GM23338 (cell line): ENCODE measurements around the gene PCCB. TPM values are rescaled to one million over a fixed set of nuclear protein-coding genes. Genes with fewer than 3 reads are reported as not detected.
A peak's percentile ranks its signal among the peaks of the same experiment; 100 is the strongest.

Source experiments
- ATAC-seq: fragments of 200-7000 bp; cut with Tn5 transposase; 3 replicates; pipeline ENCODE4 v1.9.1; 2020
- DNase-seq: peaks from one replicate; pipeline ENCODE4 v3.0.0-alpha.2; 2015; ENCODE audit warnings: low spot score
- H2AFZ ChIP-seq: fragments of 200-600 bp; sonication (generic); 2 replicates; pipeline ENCODE4 v1.8.0; 2016; ENCODE audit warnings: antibody characterized with exemption, mild to moderate bottlenecking, moderate library complexity
- H3F3A ChIP-seq: fragments of 200-600 bp; sonication (generic); replicated peaks from 2 replicates; pipeline ENCODE4 v1.8.0; 2017; ENCODE audit warnings: antibody characterized with exemption, mixed run types, low read depth
- H3K27ac ChIP-seq: fragments of 200-600 bp; sonication (generic); 2 replicates; pipeline ENCODE4 v1.6.1; 2016; ENCODE audit warnings: low read depth
- H3K27me3 ChIP-seq: fragments of 200-600 bp; sonication (generic); 2 replicates; pipeline ENCODE4 v1.8.0; 2016; ENCODE audit warnings: mild to moderate bottlenecking, mixed run types, moderate library complexity; ENCODE audit not compliant: insufficient read depth
- H3K36me3 ChIP-seq: fragments of 200-600 bp; sonication (generic); 2 replicates; pipeline ENCODE4 v1.8.0; 2016; ENCODE audit warnings: mild to moderate bottlenecking; ENCODE audit not compliant: insufficient read depth
- H3K4me1 ChIP-seq: fragments of 200-600 bp; sonication (generic); 2 replicates; pipeline ENCODE4 v1.8.0; 2016; ENCODE audit warnings: mild to moderate bottlenecking, moderate library complexity; ENCODE audit not compliant: insufficient read depth
- H3K4me2 ChIP-seq: fragments of 200-600 bp; sonication (generic); 2 replicates; pipeline ENCODE4 v1.7.1; 2017; ENCODE audit warnings: mixed run types
- H3K4me3 ChIP-seq: fragments of 200-600 bp; sonication (generic); 2 replicates; pipeline ENCODE4 v1.6.1; 2016; ENCODE audit warnings: mixed run types
- H3K79me2 ChIP-seq: fragments of 200-600 bp; sonication (generic); replicated peaks from 2 replicates; pipeline ENCODE4 v1.8.0; 2017; ENCODE audit warnings: mild to moderate bottlenecking; ENCODE audit not compliant: insufficient read depth
- H3K9me2 ChIP-seq: fragments of 200-600 bp; sonication (generic); 2 replicates; pipeline ENCODE4 v1.8.0; 2017; ENCODE audit not compliant: insufficient read depth
- H4K20me1 ChIP-seq: fragments of 200-600 bp; sonication (generic); replicated peaks from 2 replicates; pipeline ENCODE4 v1.8.0; 2017; ENCODE audit warnings: mild to moderate bottlenecking; ENCODE audit not compliant: insufficient read depth
- H3K27ac Mint-ChIP-seq: 2 replicates; pipeline ENCODE4 v1.8.0; 2020; ENCODE audit warnings: inconsistent platforms, mild to moderate bottlenecking, moderate library complexity, mixed read lengths
- H3K27me3 Mint-ChIP-seq: 3 replicates; pipeline ENCODE4 v1.8.0; 2022; ENCODE audit warnings: low read depth, mild to moderate bottlenecking, moderate library complexity, mixed read lengths, inconsistent platforms; ENCODE audit not compliant: insufficient read depth, poor library complexity
- H3K36me3 Mint-ChIP-seq: 3 replicates; pipeline ENCODE4 v1.8.0; 2021; ENCODE audit warnings: low read depth, mild to moderate bottlenecking, inconsistent platforms, moderate library complexity, mixed read lengths
- H3K4me1 Mint-ChIP-seq: 3 replicates; pipeline ENCODE4 v1.8.0; 2020; ENCODE audit warnings: mild to moderate bottlenecking, inconsistent platforms, mixed read lengths
- H3K4me3 Mint-ChIP-seq: 3 replicates; pipeline ENCODE4 v1.8.0; 2021; ENCODE audit warnings: moderate library complexity, mild to moderate bottlenecking, inconsistent platforms, mixed read lengths
- H3K9me3 Mint-ChIP-seq: 3 replicates; pipeline ENCODE4 v1.8.0; 2020; ENCODE audit warnings: moderate library complexity, mild to moderate bottlenecking, inconsistent platforms, mixed read lengths
- CREB1 ChIP-seq: fragments of 250-450 bp; sonication (Bioruptor Pico); IDR thresholded peaks from 2 replicates; pipeline ENCODE4 v1.5.0; 2020; ENCODE audit warnings: low read depth, mild to moderate bottlenecking, moderate library complexity
- CTCF ChIP-seq, 2 experiments: fragments of 200-600 bp in 1 of 2; sonication (generic) in 1 of 2; conservative IDR thresholded peaks; 2 replicates each; pipeline versions ENCODE4 v1.5.1 to v1.6.1; 2016 to 2017; ENCODE audit warnings: antibody characterized with exemption in 2 of 2, low read depth in 2 of 2, mild to moderate bottlenecking in 2 of 2, moderate library complexity in 1 of 2
- ETS1 ChIP-seq: IDR thresholded peaks from 2 replicates; pipeline ENCODE4 v1.6.1; 2016; ENCODE audit warnings: antibody characterized with exemption
- EZH2 ChIP-seq: fragments of 200-600 bp; sonication (generic); IDR thresholded peaks from one replicate; pipeline ENCODE4 v1.8.0; 2017; ENCODE audit warnings: antibody characterized with exemption, mild to moderate bottlenecking, low read depth; ENCODE audit not compliant: unreplicated experiment
- EZH2phosphoT487 ChIP-seq: fragments of 200-600 bp; sonication (generic); IDR thresholded peaks from one replicate; pipeline ENCODE4 v1.8.1; 2018; ENCODE audit warnings: antibody characterized with exemption; ENCODE audit not compliant: unreplicated experiment
- JUNB ChIP-seq: IDR thresholded peaks from one replicate; pipeline ENCODE4 v1.6.1; 2016; ENCODE audit warnings: antibody characterized with exemption; ENCODE audit not compliant: unreplicated experiment
- NANOG ChIP-seq: IDR thresholded peaks from 2 replicates; pipeline ENCODE4 v1.6.1; 2016; ENCODE audit warnings: antibody characterized with exemption, borderline replicate concordance
- POLR2AphosphoS5 ChIP-seq: IDR thresholded peaks from 2 replicates; pipeline ENCODE4 v1.6.1; 2016; ENCODE audit warnings: antibody characterized with exemption, low read depth
- REST ChIP-seq: IDR thresholded peaks from one replicate; pipeline ENCODE4 v1.6.1; 2018; ENCODE audit warnings: antibody characterized with exemption; ENCODE audit not compliant: unreplicated experiment
- STAT1 ChIP-seq: IDR thresholded peaks from one replicate; pipeline ENCODE4 v1.6.1; 2016; ENCODE audit warnings: antibody characterized with exemption; ENCODE audit not compliant: unreplicated experiment
- ZNF114 ChIP-seq: fragments of 250-450 bp; sonication (Bioruptor Pico); IDR thresholded peaks from 2 replicates; pipeline ENCODE4 v1.5.0; 2020; ENCODE audit warnings: mild to moderate bottlenecking, moderate library complexity
- ZNF331 ChIP-seq: fragments of 250-450 bp; sonication (Bioruptor Pico); IDR thresholded peaks from 2 replicates; pipeline ENCODE4 v1.5.0; 2020; ENCODE audit warnings: low read depth, mild to moderate bottlenecking, moderate library complexity
- ZNF462 ChIP-seq: fragments of 250-450 bp; sonication (Bioruptor Pico); IDR thresholded peaks from 2 replicates; pipeline ENCODE4 v1.5.0; 2020; ENCODE audit warnings: mild to moderate bottlenecking, moderate library complexity
- polyA plus RNA-seq: library from polyadenylated mRNA; unstranded; fragments of >200 nt; fragmentation: Nextera tagmentation; extraction: Ambion mirVana; gene quantifications from 2 replicates; pipeline ENCODE4 v1.2.1, GENCODE V29; 2016
- total RNA-seq: library from RNA; depleted of rRNA; stranded (reverse); fragments of >200 nt; shearing (Covaris generic); gene quantifications from 2 replicates; pipeline ENCODE4 v1.2.3, GENCODE V29; 2014

The PCCB gene
- total and polyA plus RNA-seq, 2 experiments from 2014 or later = 42.7 to 76.8 TPM

GRCh38 chr3:136258199-136258598 lies 8.1 kb downstream of the PCCB start:
- H3K9me3 Mint-ChIP-seq = no peaks in the 10 kb centered on the region
- Histone ChIP-seq H3K4me2 (no peak overlapping the region), H3F3A (no peaks in the 10 kb centered on the region), H3K27me3 (no peaks in the 10 kb centered on the region), H3K79me2 (peaks cover 33% of the 10 kb centered on the region), H4K20me1 (no peaks in the 10 kb centered on the region; the same call in none of the 2 replicates), H3K4me1 (no peaks in the 10 kb centered on the region), H3K27ac (0 out of 2 replicates have a peak overlapping the region, but pooled peaks have one; percentile 57), H3K9me2 (no peaks in the 10 kb centered on the region), H3K4me3 (no peak overlapping the region), H2AFZ (no peak overlapping the region), H3K36me3 (peaks cover 26% of the 10 kb centered on the region)
- ATAC-seq = no peak
- DNase-seq = no peak
- peaks cover 50% of the 10 kb centered on the region for H3K36me3 Mint-ChIP-seq
- TF ChIP-seq EZH2 = no peak
- no peak for TF ChIP-seq POLR2AphosphoS5
- no peak for TF ChIP-seq STAT1
- TF ChIP-seq ZNF331 (CRISPR knock-in tag) = no peak
- no peak for TF ChIP-seq CTCF (conservative IDR thresholded peaks at IDR 0.05; ENCODE audit: low read depth in 2 of 2)
- no peak for TF ChIP-seq ZNF462 (CRISPR knock-in tag)
- no peak for TF ChIP-seq NANOG
- no peak for TF ChIP-seq REST
- TF ChIP-seq ZNF114 (CRISPR knock-in tag) = no peak
- TF ChIP-seq CREB1 = no peak
- TF ChIP-seq ETS1 = no peak
- TF ChIP-seq JUNB = no peak
- TF ChIP-seq EZH2phosphoT487 = no peak
- no peak overlapping the region for H3K4me3 Mint-ChIP-seq
- H3K4me1 Mint-ChIP-seq = no peaks in the 10 kb centered on the region
- peaks cover 7% of the 10 kb centered on the region for H3K27me3 Mint-ChIP-seq
- no peak overlapping the region for H3K27ac Mint-ChIP-seq
